ENCODE results near the gene CNNM3. TPM values are rescaled to one million over a fixed set of nuclear protein-coding genes. Genes with fewer than 3 reads are reported as not detected.

CNNM3 gene
- total RNA-seq, 1 experiment from 2014 or later, result 34.0 TPM

GRCh38 chr2:96869281-96869821 lies 53.3 kb downstream of the CNNM3 start:
- Histone ChIP-seq H3K4me3 (ENCODE audit: low read depth in 2 of 2, low read length in 2 of 2) (peak overlapping the region; percentile 66 to 70), H3K4me1 (ENCODE audit: control insufficient read depth, insufficient read depth, low read length) (peaks cover 22% of the 10 kb centered on the region), H3K36me3 (ENCODE audit: control insufficient read depth, insufficient read depth, low read length) (peaks cover 6% of the 10 kb centered on the region; the same call in 1 of the 2 replicates), H3K9me3 (ENCODE audit: control insufficient read depth, insufficient read depth, low read depth, low read length) (no peaks in the 10 kb centered on the region), H3K27me3 (ENCODE audit: control insufficient read depth, insufficient read depth, low read length) (no peaks in the 10 kb centered on the region), H3K27ac (ENCODE audit: low read length) (peak overlapping the region; percentile 92; the same call in 1 of the 2 replicates)
- intact Hi-C loops (cut with micrococcal nuclease; ENCODE audit: unreplicated experiment), result no loop called here
- TF ChIP-seq TCF7L2 (IDR thresholded peaks at IDR 0.05; ENCODE audit: low read depth, low read length) (no peak), REST (IDR thresholded peaks at IDR 0.05; ENCODE audit: insufficient read depth in 1 of 2, low read depth in 2 of 2, low read length in 1 of 2) (no peak), SIN3A (IDR thresholded peaks at IDR 0.05; ENCODE audit: borderline replicate concordance, insufficient read depth, low read depth, low read length) (no peak), CTCF (IDR thresholded peaks at IDR 0.05) (no peak; the same call in 1 of the 2 replicates), POLR2AphosphoS5 (IDR thresholded peaks at IDR 0.05; ENCODE audit: low read depth, low read length) (no peak)
- no TSS peak for BruUV-seq (replicated peaks)
- ATAC-seq (peak; percentile 49), DNase-seq (ENCODE audit: low read depth, low spot score) (no peak)
- POLR2A ChIA-PET, result interaction anchor here (0.6 to 0.7 kb wide), 2 partner anchors 10 to 84 kb away, joined by 3 to 4 read pairs; no protein-coding TSS in a partner anchor
- in situ Hi-C loops (cut with HindIII; ENCODE audit: low pct_unique_long_range_greater_than_20kb, low sequenced_read_pairs), result no loop called here
- CTCF ChIA-PET, result interaction anchor here (0.6 to 1.0 kb wide), 4 partner anchors 8 to 358 kb away, joined by 3 to 9 read pairs (median 7); no protein-coding TSS in a partner anchor

GRCh38 chr2:96869822-96870625 lies 54.0 kb downstream of the CNNM3 start, which contains the start of gene SEMA4C:
TSS of gene SEMA4C (minus strand) at chr2:96870080. CDS start at chr2:96867886, 2,194 bp downstream.
- in situ Hi-C loops (cut with HindIII; ENCODE audit: low pct_unique_long_range_greater_than_20kb, low sequenced_read_pairs) (no loop called here), intact Hi-C loops (cut with micrococcal nuclease; ENCODE audit: unreplicated experiment) (no loop called here)
- ChIA-PET CTCF (interaction anchor here (0.7 kb wide), 1 partner anchor 8 kb away, joined by 3 read pairs; no protein-coding TSS in a partner anchor), POLR2A (interaction anchor here (0.6 kb wide), 1 partner anchor 237 kb away, joined by 3 read pairs; no protein-coding TSS in a partner anchor)
- Histone ChIP-seq H3K36me3 (ENCODE audit: control insufficient read depth, insufficient read depth, low read length) (peaks cover 6% of the 10 kb centered on the region; the same call in 1 of the 2 replicates), H3K27me3 (ENCODE audit: control insufficient read depth, insufficient read depth, low read length) (no peaks in the 10 kb centered on the region), H3K4me1 (ENCODE audit: control insufficient read depth, insufficient read depth, low read length) (peaks cover 22% of the 10 kb centered on the region), H3K4me3 (ENCODE audit: low read depth in 2 of 2, low read length in 2 of 2) (peak within 1 kb of the TSS; percentile 66 to 70), H3K9me3 (ENCODE audit: control insufficient read depth, insufficient read depth, low read depth, low read length) (no peaks in the 10 kb centered on the region), H3K27ac (ENCODE audit: low read length) (peak within 1 kb of the TSS; percentile 92)
- DNase-seq (ENCODE audit: low read depth, low spot score) (no peak), ATAC-seq (peak; percentile 65)
- no TSS peak for BruUV-seq (replicated peaks)
- peak; percentile 48; the same call in 1 of the 2 replicates for TF ChIP-seq POLR2AphosphoS5 (IDR thresholded peaks at IDR 0.05; ENCODE audit: low read depth, low read length)
- no peak for TF ChIP-seq REST (IDR thresholded peaks at IDR 0.05; ENCODE audit: insufficient read depth in 1 of 2, low read depth in 2 of 2, low read length in 1 of 2)
